Right hindlimb (tissue), 1 donor: ENCODE measurements around the gene MYH6.
A peak's percentile ranks its signal among the peaks of the same experiment; 100 is the strongest.

Source experiments
- DNase-seq: peaks from one replicate; pipeline ENCODE4 v3.0.0-alpha.2; 2018

Gene MYH6

GRCh38 chr14:23353433-23353780 is 54.7 kb downstream of the MYH6 start:
- no peak for DNase-seq

GRCh38 chr14:23352506-23353432 is 55.3 kb downstream of the MYH6 start, which contains the start of gene SLC22A17:
Gene SLC22A17 (minus strand): TSS chr14:23352887.
- peak; percentile 92 for DNase-seq

- no peak for DNase-seq
These were observed 56.2 kb downstream of the MYH6 start for GRCh38 chr14:23351681-23352505.

- DNase-seq, result no peak
These were observed 58.8 kb downstream of the MYH6 start for GRCh38 chr14:23349156-23349845.

- no peak for DNase-seq
These were observed 59.8 kb downstream of the MYH6 start for GRCh38 chr14:23348297-23348655.

GRCh38 chr14:23347406-23348296 is 60.4 kb downstream of the MYH6 start:
- DNase-seq, result no peak

GRCh38 chr14:23346693-23347405 is 61.2 kb downstream of the MYH6 start:
- DNase-seq, result no peak

GRCh38 chr14:23345987-23346692 is 61.9 kb downstream of the MYH6 start:
- DNase-seq, result no peak

- DNase-seq, result no peak
These were observed 63.6 kb downstream of the MYH6 start for GRCh38 chr14:23344481-23344880.

GRCh38 chr14:23339506-23340268 is 68.4 kb downstream of the MYH6 start:
- DNase-seq, result no peak

- DNase-seq, result no peak
These were observed 72.5 kb downstream of the MYH6 start for GRCh38 chr14:23335623-23336022.
